Subcutaneous adipose tissue (tissue), 4 donors: ENCODE measurements around the gene DLL4. TPM values are rescaled to one million over a fixed set of nuclear protein-coding genes. Genes with fewer than 3 reads are reported as not detected.

Experiments
- total RNA-seq, 4 donors: library from RNA; depleted of rRNA; stranded (reverse); fragments of >200 nt; gene quantifications; one replicate each; pipeline ENCODE4 v1.1.0, GENCODE V29; 2016
- TF ChIP-seq, protein P1 (sequence below): fragments of 450-650 bp; IDR thresholded peaks from one replicate; pipeline ENCODE4 v1.5.1; 2016; ENCODE audit warnings: low read depth, mild to moderate bottlenecking, control low read depth, antibody characterized with exemption, moderate library complexity

DLL4 gene
- total RNA-seq, 4 donors from 2014 or later: 2.9 to 36.2 (median 9.8) TPM

DNA sequence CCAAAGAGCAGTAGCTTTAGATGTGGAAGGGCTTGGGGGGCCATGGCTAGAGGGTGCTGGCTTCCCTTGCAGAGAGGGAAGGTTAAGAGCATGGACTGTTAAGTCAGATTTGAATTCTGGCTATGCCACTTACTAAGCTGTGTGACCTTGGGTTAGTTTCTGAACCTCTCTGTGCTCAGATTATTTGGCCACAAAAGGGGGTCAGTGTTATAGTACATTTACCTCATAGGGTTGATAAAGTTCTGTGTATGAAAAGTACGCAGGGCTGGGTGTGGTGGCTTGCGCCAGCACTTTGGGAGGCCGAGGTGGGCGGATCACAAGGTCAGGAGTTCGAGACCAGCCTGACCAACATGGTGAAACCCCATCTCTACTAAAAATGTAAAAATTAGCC, 28.1 kb upstream of the DLL4 start:
- TF ChIP-seq, protein P1, sequence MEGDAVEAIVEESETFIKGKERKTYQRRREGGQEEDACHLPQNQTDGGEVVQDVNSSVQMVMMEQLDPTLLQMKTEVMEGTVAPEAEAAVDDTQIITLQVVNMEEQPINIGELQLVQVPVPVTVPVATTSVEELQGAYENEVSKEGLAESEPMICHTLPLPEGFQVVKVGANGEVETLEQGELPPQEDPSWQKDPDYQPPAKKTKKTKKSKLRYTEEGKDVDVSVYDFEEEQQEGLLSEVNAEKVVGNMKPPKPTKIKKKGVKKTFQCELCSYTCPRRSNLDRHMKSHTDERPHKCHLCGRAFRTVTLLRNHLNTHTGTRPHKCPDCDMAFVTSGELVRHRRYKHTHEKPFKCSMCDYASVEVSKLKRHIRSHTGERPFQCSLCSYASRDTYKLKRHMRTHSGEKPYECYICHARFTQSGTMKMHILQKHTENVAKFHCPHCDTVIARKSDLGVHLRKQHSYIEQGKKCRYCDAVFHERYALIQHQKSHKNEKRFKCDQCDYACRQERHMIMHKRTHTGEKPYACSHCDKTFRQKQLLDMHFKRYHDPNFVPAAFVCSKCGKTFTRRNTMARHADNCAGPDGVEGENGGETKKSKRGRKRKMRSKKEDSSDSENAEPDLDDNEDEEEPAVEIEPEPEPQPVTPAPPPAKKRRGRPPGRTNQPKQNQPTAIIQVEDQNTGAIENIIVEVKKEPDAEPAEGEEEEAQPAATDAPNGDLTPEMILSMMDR: no peak

DNA sequence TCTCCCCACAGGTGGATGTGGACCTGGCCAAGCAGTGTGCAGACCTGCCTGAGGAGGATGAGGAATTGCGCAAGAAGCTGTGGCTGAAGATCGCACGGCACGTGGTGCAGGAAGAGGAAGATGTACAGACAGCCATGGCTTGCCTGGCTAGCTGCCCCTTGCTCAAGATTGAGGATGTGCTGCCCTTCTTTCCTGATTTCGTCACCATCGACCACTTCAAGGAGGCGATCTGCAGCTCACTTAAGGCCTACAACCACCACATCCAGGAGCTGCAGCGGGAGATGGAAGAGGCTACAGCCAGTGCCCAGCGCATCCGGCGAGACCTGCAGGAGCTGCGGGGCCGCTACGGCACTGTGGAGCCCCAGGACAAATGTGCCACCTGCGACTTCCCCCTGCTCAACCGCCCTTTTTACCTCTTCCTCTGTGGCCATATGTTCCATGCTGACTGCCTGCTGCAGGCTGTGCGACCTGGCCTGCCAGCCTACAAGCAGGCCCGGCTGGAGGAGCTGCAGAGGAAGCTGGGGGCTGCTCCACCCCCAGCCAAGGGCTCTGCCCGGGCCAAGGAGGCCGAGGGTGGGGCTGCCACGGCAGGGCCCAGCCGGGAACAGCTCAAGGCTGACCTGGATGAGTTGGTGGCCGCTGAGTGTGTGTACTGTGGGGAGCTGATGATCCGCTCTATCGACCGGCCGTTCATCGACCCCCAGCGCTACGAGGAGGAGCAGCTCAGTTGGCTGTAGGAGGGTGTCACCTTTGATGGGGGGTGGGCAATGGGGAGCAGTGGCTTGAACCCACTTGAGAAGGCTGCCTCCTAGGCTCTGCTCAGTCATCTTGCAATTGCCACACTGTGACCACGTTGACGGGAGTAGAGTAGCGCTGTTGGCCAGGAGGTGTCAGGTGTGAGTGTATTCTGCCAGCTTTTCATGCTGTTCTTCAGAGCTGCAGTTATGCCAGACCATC, 26.3 kb upstream of the DLL4 start:
- TF ChIP-seq, protein P1: no peak

DNA sequence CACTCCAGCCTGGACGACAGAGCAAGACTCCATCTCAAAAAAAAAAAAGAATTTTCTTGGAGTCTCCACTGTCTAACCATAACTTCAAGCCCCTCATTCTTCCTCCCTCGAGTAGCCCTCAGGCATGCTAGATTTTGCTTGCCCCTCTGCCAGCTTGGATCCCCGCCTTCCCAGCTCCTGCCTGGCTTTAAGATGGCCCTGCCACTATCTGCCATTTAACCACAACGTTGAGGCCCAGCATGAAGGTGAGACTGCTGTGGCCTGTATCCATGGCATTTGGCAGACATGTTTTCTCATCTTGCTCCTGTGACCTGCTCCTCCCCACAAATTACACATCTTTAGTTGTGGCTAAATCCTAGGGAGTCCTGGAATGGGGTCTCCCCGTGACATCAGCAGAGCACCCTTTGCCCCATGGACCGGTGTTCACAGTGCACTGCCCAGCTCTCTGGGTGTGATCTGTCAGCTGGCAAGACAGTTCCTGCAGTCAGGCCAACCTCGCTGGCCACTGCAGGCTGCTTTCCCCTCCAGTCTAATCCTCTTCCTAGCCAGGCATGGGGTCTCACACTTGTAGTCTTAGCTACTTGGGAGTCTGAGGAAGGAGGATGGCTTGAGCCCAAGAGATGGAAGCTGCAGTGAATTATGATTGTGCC, 24.5 kb upstream of the DLL4 start:
- TF ChIP-seq, protein P1: no peak

DNA sequence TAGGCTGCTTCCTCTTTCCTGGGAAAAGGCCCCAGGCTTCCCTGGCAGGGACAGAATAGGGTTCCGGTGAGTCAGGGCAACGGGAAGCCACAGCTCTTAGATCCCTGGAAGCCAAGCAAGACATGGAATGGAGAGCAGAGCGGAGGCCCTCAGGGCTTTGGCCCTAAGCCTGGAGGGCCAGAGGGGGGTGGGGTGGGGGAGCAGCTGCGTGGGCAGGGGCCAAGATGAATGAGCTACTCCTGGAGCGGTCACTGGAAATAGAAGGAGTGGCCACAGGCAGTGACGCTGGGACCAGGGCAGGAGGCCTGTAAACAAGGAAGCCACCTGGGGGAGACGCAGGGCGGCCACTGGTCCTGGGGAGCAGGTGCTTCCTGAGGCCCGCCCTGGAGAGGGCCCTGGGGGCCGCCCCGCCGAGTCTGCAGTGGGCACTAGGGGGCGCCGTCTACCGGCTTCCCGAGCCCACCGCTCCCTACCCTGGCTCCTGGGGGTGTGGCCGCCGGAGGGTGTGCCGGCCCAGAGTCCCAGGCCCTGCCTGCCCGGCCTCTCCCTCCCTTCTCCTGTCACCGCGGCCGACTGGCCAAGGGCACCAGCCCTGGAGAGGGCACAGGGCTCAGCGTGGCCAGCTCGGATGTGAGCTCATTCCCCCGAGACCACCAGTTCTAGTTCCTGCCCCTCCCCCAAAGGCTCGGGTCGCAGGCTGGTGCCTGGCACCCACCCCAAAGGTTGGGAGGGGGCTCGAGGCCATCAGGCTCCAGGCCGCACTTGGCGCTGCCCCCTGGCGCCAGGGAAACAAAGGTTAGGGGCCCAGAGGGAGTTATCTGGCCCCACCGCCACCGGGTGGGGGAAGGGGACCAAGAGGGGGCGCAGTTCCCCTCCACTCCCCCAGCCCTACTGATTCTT, 22.8 kb upstream of the DLL4 start:
- TF ChIP-seq, protein P1: no peak

DNA sequence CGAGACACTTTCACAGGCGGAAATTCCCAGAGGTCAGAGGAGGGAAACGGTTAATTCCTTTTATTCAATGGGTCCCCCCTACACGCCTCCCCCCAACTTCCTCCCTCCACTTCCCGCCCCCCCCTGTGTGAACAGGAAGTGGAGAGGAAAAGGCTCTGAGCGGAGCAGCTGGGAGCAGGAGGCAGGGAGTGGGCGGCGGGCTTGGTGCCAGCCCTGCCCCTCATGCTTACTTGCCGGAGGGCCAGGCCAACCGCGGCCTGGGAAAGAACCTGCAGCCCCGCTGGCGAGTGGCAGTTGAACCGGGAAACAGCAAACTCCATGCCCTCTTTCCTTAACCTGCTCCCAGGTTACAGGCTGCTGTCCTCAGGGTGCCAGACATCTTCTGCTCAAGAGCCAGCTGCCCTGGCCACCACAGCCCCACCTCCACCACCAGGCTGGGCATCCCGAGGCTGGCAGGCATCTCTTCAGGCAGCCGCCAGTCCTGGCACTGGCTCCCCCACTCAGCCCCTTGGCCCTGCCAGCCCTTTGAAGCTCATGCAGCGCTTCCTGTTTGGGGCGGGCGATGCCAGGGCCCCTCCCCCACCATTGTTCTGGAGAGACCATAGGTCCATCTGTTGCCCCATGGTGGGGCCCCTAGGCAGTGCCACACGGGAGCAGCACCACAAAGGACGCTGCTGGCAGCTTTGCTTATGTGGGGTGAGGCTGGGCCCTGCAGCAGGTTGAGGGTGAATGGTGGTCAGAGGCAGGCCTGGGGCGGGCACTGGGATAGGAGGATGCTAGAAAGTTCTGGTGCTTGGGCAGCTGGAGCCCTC, 21.9 kb upstream of the DLL4 start:
- TF ChIP-seq, protein P1: no peak

DNA sequence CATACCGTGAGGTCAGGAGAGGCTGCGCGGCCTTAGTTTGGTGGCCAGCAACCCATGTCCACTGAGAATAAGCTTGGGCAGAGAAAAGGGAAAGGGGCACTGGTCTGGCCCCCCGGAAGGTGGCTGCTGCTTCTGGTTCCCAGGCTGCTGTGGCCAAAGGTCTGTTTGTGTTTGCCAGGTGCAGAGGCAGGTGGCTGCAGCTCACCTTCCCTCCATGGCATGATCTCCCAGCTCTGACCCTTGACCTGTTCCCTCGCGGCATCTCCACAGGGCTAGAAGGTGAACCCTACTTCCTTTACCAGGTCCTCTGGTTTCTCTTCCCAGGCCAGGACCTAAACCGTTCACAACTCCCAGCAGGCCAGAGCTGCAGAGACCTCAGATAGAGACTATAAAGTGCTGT, 21.0 kb upstream of the DLL4 start:
- TF ChIP-seq, protein P1: no peak
